ENCODE results near the gene RNF212.
A peak's percentile ranks its signal among the peaks of the same experiment; 100 is the strongest.

Gene RNF212

DNA sequence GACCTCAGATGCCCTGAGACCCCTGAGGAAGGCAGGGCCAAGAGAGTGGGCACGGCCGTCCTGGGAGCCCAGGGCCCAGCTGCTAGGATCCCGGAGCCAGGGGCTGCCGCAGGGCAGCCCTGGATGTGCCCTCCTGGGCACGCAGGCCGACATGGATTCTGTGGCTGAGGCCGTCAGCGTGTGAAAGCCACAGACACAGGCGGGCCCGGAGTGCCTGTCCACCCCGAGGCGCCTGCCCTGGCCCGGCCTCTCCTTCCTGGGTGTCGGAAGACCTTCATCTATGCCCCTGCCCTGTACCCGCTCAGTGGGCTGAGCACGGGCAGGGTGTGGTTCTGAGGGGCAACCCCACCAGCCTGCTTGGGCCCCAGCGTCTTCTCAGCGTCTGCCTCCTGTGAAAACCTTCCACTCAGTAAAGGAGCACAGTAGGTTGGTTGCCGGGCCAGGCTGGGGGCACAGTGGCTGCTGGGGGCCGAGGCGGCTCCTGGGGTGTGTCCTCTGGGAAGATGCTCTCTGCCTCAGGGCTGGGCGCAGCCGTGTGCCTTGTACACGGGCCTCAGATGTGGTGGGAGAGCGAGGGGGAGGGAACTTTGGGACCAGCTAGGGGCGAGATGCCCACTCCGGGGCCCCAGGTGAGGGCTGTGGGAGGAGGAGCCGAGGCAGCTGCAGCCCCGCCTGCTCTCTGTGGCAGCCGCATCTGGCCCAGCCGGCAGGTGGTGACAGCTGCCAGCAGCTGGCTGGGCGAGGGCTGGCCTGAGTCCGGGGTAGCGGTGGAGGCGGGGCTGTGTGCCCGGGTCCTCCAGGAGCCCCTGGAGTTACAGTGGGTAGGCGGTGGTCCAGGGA, 81.2 kb downstream of the RNF212 start:
- Mint-ChIP-seq H3K4me3 (no peak overlapping the region), H3K9me3 (no peaks in the 10 kb centered on the region), H3K27ac (no peak overlapping the region), H3K36me3 (ENCODE audit: insufficient read depth) (peaks cover 13% of the 10 kb centered on the region), H3K27me3 (peaks cover 0 to 28% of the 10 kb centered on the region in 2 donors), H3K4me1 (ENCODE audit: low read depth in 2 of 2) (no peaks in the 10 kb centered on the region)
- DNase-seq (no peak), ATAC-seq (replicated peaks) (peak; percentile 22)

DNA sequence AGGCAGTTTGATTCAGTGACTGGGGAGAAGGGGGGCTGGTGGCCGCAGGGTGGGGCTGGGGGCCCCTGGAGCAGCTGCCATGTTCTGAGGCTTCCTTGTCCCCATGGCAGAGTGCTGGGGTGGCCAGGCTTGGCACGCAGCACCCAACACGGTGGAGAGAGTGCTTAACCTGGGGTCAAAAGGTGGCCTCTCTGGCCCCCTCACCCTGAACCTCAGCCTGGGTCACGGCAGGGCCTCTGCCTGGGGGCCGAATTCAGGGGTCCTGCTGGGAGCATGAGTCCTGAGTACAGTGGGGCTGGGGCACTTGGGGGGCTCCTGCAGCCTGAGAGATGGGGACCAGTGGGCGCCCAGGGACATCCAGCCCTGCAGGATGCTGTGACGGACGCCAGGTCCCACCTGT, 82.0 kb downstream of the RNF212 start:
- H3K9me3 Mint-ChIP-seq, result no peaks in the 10 kb centered on the region
- no peak for DNase-seq
- peaks cover 19% of the 10 kb centered on the region for H3K36me3 Mint-ChIP-seq (ENCODE audit: insufficient read depth)
- peaks cover 0 to under 1% of the 10 kb centered on the region in 2 donors for H3K4me1 Mint-ChIP-seq (ENCODE audit: low read depth in 2 of 2)
- no peak overlapping the region for H3K27ac Mint-ChIP-seq
- H3K27me3 Mint-ChIP-seq, result peaks cover 0 to 28% of the 10 kb centered on the region in 2 donors
- H3K4me3 Mint-ChIP-seq, result no peak overlapping the region
- ATAC-seq (replicated peaks), result no peak

DNA sequence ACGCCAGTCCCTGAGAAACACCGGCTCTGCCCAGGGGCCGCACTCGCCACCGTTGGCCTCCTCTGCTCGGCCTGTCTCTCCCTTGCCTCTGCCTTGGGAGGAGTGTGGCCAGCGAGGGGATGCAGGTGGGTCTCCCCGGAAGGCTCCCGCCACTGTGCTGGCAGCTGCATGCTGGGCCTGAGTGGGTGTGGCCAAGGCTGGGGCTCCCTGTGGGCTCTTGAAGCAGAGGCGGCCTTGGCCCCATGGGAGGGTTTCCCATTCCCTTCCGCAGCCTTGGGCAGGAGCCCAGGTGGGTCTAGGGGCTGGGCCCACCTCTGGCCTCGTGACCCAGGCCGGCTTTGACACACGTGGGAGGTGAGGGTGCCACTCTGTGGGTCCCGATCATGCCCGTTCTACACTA, 82.8 kb downstream of the RNF212 start:
- Mint-ChIP-seq H3K36me3 (ENCODE audit: insufficient read depth) (peaks cover 19% of the 10 kb centered on the region), H3K4me3 (no peak overlapping the region), H3K27ac (no peak overlapping the region), H3K27me3 (peaks cover 0 to 28% of the 10 kb centered on the region in 2 donors), H3K4me1 (ENCODE audit: low read depth in 2 of 2) (peaks cover 0 to 5% of the 10 kb centered on the region in 2 donors), H3K9me3 (no peaks in the 10 kb centered on the region)
- ATAC-seq (replicated peaks), result no peak
- DNase-seq, result no peak

DNA sequence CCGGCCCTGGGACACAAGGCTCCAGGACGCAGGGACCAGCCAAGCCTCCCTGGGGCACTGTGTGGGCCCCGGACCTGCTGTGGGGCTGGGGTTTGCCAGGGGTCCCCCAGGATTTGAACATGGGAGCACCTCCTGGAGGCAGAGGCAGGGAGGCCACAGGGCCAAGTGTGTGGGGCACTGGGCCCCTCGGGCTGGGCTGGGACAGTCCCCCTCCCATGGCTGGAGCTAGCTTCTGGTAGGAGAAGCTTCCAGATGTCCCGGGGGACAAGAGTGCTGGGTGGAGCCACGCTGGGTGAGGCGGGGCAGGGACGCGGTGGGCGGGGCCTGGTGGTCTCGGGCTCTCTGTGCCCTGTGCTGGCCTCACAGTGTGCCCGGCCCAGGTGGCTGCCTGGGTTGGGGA, 83.3 kb downstream of the RNF212 start:
- no peaks in the 10 kb centered on the region for H3K9me3 Mint-ChIP-seq
- H3K36me3 Mint-ChIP-seq (ENCODE audit: insufficient read depth), result peaks cover 23% of the 10 kb centered on the region
- H3K27ac Mint-ChIP-seq, result no peak overlapping the region
- no peak overlapping the region for H3K4me3 Mint-ChIP-seq
- H3K27me3 Mint-ChIP-seq, result peaks cover 0 to 28% of the 10 kb centered on the region in 2 donors
- ATAC-seq (replicated peaks) (no peak), DNase-seq (no peak)
- H3K4me1 Mint-ChIP-seq (ENCODE audit: low read depth in 2 of 2), result peaks cover 0 to 5% of the 10 kb centered on the region in 2 donors

DNA sequence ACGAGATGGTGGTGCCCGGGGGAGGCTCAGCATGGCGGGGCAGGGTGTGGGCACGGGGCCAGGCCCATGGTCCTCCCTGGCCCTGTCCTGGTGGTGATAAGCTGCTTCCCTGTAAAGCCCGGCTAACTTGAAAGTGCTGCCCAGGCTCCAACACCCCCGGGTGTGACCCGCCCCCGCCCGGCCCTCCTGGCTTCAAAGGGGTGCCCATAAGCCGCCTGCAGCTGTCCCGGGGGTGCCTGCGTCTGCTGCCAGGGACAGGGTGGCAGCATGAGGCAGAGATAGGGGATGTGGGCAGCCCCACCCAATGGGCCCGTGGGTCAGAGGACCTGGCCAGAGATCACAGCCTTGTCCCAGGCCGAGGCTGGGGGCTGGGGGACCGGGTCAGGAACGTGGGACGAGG, 83.8 kb downstream of the RNF212 start:
- H3K9me3 Mint-ChIP-seq, result no peaks in the 10 kb centered on the region
- H3K36me3 Mint-ChIP-seq (ENCODE audit: insufficient read depth), result peaks cover 25% of the 10 kb centered on the region
- no peak for DNase-seq
- peaks cover 0 to 27% of the 10 kb centered on the region in 2 donors for H3K27me3 Mint-ChIP-seq
- no peak overlapping the region for H3K27ac Mint-ChIP-seq
- no peak for ATAC-seq (replicated peaks)
- H3K4me1 Mint-ChIP-seq (ENCODE audit: low read depth in 2 of 2), result peaks cover 0 to 5% of the 10 kb centered on the region in 2 donors
- no peak overlapping the region for H3K4me3 Mint-ChIP-seq

DNA sequence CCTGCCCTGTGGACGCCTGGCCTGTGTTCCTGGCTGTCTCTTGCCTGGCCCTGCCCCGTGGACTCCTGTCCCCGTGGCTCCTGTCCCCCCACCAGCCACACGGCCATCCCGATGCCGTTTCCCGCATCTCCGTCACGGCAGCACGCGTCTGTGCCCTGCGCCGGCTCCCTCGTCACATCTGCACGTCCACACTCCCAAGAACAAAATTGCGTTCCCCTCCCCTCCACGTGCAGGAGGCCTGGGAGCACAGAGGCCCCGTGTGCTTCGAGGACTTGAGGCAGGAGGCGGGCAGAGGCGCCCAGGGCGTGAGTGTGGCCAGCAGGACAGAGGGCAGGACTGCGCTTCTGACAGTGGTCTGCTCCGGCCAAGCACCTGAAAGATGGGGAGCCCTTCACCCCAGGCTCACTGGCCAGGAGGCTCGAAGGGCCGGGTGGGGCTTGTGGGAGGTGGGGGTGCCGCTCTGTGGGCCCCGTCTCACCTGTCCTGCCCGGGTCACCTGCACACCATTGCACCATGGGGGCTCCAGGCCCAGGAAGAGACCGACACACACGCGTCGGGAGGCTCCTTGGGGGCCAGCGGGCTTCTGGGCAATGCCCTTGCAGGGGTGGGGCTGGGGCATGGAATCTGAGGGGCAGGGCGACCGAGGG, 84.7 kb downstream of the RNF212 start:
- DNase-seq, result no peak
- ATAC-seq (replicated peaks), result no peak
- Mint-ChIP-seq H3K4me1 (ENCODE audit: low read depth in 2 of 2) (peaks cover 0 to 5% of the 10 kb centered on the region in 2 donors), H3K27me3 (peaks cover 0 to 19% of the 10 kb centered on the region in 2 donors), H3K4me3 (no peak overlapping the region), H3K27ac (no peak overlapping the region), H3K9me3 (no peaks in the 10 kb centered on the region), H3K36me3 (ENCODE audit: insufficient read depth) (peaks cover 25% of the 10 kb centered on the region)

DNA sequence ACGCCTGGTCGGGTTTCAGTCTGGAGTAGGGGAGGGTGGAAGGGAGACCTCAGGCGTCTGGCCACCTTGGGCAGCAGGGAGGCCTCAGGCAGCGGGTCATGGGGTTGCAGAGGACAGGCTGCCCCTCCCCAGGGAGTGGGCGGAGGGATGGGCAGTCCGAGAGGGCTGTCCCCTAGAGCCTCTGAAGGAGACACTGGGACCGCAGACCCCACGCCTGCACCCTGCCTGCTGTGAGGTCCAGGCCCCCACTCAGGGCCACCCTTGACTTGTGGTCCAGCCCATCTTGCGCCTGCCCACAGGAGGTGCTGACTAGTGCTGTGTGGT, 85.5 kb downstream of the RNF212 start:
- peaks cover 25% of the 10 kb centered on the region for H3K36me3 Mint-ChIP-seq (ENCODE audit: insufficient read depth)

DNA sequence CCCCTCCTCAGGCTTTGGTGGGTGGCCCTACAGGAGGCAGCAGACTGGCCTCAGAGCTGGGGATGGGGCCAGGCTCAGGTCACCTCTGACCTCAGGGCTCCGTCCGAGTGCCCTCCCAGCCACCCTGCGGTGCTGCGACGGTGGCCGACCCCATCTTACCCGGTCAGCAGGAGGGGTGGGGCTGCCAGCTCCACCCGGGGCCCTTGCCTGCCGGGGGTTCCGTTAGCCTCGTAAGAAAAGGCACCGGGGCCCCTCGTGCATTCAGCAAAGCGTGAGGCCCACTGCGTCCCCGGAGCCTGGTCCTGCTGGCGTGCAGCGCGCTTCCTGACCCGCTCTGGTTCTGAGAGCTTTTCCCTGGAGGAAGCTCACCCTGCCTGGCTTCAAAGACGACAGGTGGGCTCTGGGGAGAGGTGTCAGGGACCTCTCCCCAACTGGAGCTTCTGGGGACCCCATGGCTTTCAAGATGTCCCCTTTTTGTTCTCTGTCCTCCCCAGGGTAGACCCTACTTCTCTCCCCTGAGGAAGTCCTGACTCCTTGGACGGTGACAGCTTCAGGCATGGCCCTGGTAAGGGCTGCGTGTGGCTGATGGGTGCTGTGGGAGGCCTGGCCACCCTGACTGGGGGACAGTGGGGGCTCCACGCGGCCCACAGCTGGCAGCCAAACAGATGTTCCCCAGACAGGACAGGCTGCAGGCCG, 86.0 kb downstream of the RNF212 start:
- peaks cover 25% of the 10 kb centered on the region for H3K36me3 Mint-ChIP-seq (ENCODE audit: insufficient read depth)
- no peak for ATAC-seq (replicated peaks)
- peaks cover 0 to 5% of the 10 kb centered on the region in 2 donors for H3K4me1 Mint-ChIP-seq (ENCODE audit: low read depth in 2 of 2)
- no peak overlapping the region for H3K4me3 Mint-ChIP-seq
- no peak overlapping the region for H3K27ac Mint-ChIP-seq
- H3K27me3 Mint-ChIP-seq, result peaks cover 0 to 6% of the 10 kb centered on the region in 2 donors
- H3K9me3 Mint-ChIP-seq, result no peaks in the 10 kb centered on the region
- DNase-seq, result no peak

More for the DNA sequence above, 85.5 kb downstream of the RNF212 start:
- Mint-ChIP-seq H3K4me1 (ENCODE audit: low read depth in 2 of 2) (peaks cover 0 to 5% of the 10 kb centered on the region in 2 donors), H3K9me3 (no peaks in the 10 kb centered on the region), H3K27me3 (peaks cover 0 to 11% of the 10 kb centered on the region in 2 donors), H3K4me3 (no peak overlapping the region), H3K27ac (no peak overlapping the region)
- no peak for ATAC-seq (replicated peaks)
- DNase-seq, result no peak

DNA sequence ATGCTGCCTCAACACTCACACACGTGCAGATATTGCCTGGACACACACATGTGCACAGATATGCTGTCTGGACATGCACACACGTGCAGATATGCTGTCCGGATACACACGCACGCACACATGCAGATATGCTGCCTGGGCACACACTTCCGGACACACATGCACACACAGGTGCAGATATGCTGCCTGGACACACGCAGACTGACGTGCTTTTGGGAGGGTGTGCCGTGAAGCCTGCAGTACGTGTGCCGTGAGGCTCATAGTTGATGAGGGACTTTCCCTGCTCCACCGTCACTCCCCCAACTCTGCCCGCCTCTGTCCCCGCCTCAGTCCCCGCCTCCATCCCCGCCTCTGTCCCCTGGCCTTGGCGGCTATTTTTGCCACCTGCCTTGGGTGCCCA, 87.2 kb downstream of the RNF212 start:
- DNase-seq, result peak; percentile 28 to 45 (median 34)
- Mint-ChIP-seq H3K9me3 (no peaks in the 10 kb centered on the region), H3K27ac (peak overlapping the region in 1 of 2 donors; percentile 46)

DNA sequence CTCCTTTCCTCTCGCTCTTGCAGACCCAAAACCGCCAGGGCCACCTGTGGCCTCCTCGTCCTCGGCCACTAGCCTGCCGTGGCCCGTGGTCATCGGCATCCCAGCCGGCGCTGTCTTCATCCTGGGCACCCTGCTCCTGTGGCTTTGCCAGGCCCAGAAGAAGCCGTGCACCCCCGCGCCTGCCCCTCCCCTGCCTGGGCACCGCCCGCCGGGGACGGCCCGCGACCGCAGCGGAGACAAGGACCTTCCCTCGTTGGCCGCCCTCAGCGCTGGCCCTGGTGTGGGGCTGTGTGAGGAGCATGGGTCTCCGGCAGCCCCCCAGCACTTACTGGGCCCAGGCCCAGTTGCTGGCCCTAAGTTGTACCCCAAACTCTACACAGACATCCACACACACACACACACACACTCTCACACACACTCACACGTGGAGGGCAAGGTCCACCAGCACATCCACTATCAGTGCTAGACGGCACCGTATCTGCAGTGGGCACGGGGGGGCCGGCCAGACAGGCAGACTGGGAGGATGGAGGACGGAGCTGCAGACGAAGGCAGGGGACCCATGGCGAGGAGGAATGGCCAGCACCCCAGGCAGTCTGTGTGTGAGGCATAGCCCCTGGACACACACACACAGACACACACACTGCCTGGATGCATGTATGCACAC, 88.3 kb downstream of the RNF212 start:
- peaks cover 0 to 5% of the 10 kb centered on the region in 2 donors for H3K4me1 Mint-ChIP-seq (ENCODE audit: low read depth in 2 of 2)
- DNase-seq (no peak), ATAC-seq (replicated peaks) (no peak)
- H3K27ac Mint-ChIP-seq, result no peak overlapping the region
- H3K9me3 Mint-ChIP-seq, result no peaks in the 10 kb centered on the region
- H3K27me3 Mint-ChIP-seq, result no peaks in the 10 kb centered on the region
- H3K4me3 Mint-ChIP-seq, result no peak overlapping the region
- H3K36me3 Mint-ChIP-seq (ENCODE audit: insufficient read depth), result peaks cover 25% of the 10 kb centered on the region

More for the DNA sequence above, 87.2 kb downstream of the RNF212 start:
- Mint-ChIP-seq H3K4me3 (no peak overlapping the region), H3K4me1 (ENCODE audit: low read depth in 2 of 2) (peaks cover 0 to 5% of the 10 kb centered on the region in 2 donors), H3K36me3 (ENCODE audit: insufficient read depth) (peaks cover 25% of the 10 kb centered on the region), H3K27me3 (no peaks in the 10 kb centered on the region)
- peak; percentile 79 for ATAC-seq (replicated peaks)

DNA sequence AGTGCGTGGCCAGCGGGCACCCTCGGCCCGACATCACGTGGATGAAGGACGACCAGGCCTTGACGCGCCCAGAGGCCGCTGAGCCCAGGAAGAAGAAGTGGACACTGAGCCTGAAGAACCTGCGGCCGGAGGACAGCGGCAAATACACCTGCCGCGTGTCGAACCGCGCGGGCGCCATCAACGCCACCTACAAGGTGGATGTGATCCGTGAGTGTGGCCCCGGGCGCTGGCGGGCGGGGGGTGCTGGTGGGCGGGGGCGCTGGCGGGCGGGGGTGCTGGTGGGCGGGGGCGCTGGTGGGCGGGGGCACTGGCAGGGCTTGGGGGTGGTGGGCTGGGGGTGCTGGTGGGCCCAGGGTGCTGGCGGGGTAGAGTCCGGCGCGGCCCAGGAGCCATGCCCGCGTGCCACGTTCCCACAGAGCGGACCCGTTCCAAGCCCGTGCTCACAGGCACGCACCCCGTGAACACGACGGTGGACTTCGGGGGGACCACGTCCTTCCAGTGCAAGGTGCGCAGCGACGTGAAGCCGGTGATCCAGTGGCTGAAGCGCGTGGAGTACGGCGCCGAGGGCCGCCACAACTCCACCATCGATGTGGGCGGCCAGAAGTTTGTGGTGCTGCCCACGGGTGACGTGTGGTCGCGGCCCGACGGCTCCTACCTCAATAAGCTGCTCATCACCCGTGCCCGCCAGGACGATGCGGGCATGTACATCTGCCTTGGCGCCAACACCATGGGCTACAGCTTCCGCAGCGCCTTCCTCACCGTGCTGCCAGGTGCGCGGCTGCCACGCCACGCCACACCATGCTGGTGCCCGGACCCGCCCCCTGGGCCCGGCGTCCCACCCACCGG, 89.2 kb downstream of the RNF212 start:
- Mint-ChIP-seq H3K27me3 (no peaks in the 10 kb centered on the region), H3K27ac (no peak overlapping the region), H3K4me1 (ENCODE audit: low read depth in 2 of 2) (peaks cover 0 to 5% of the 10 kb centered on the region in 2 donors), H3K9me3 (no peaks in the 10 kb centered on the region), H3K4me3 (no peak overlapping the region), H3K36me3 (ENCODE audit: insufficient read depth) (peaks cover 21% of the 10 kb centered on the region)
- no peak for ATAC-seq (replicated peaks)
- no peak for DNase-seq

DNA sequence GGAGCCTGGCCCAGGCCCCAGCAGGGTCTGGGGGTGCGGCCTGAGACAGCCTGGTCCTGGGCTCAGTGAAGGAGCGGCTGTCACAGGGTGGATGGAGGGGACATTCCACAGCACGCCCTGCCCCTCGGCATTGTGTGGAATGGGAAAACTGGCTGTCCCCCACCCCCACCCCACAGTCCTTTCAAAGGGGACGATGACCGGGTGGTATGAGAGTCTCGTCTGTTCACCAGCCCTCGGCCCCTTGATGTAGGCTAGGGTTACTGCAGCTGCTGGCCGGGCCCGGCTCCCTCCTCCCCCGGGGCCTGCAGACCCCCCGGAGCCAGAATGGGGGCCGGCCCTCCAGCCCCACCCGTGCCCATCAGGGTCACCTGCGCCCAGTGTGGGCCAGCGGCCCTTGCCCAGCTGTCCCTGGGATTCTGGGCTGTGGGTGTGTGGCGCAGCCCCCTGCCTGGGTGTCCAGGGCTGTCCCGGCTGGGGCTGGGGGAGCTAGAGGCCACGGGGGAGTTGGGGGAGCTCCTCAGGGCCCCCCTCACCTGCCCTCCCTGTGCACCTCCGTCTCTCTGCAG, 90.2 kb downstream of the RNF212 start:
- no peaks in the 10 kb centered on the region for H3K27me3 Mint-ChIP-seq

More for the DNA sequence above, 90.2 kb downstream of the RNF212 start:
- DNase-seq, result no peak
- Mint-ChIP-seq H3K36me3 (ENCODE audit: insufficient read depth) (peaks cover 16% of the 10 kb centered on the region), H3K9me3 (no peaks in the 10 kb centered on the region), H3K27ac (no peak overlapping the region), H3K4me3 (no peak overlapping the region), H3K4me1 (ENCODE audit: low read depth in 2 of 2) (peaks cover 0 to 5% of the 10 kb centered on the region in 2 donors)
- ATAC-seq (replicated peaks), result no peak
